HG02798 (cell line): Measurements from ENCODE around the gene RAD1.

Source experiments
- ATAC-seq: cut with Tn5 transposase; IDR thresholded peaks from one replicate; pipeline ENCODE4 v1.9.1; 2021; ENCODE audit warnings: mild to moderate bottlenecking; ENCODE audit not compliant: unreplicated experiment, poor library complexity

The RAD1 gene

GRCh38 chr5:34918025-34918424 is 2.7 kb upstream of the RAD1 start:
- ATAC-seq: no peak

- no peak for ATAC-seq
These were observed 1.2 kb upstream of the RAD1 start for GRCh38 chr5:34916518-34916917.

- peak; percentile 10 for ATAC-seq
These were observed 520 bp upstream of the RAD1 start for GRCh38 chr5:34915856-34916192.

- peak; percentile 8 for ATAC-seq
These were observed 599 bp downstream of the RAD1 start for GRCh38 chr5:34914671-34915138.

- ATAC-seq: no peak
These were observed 2.2 kb downstream of the RAD1 start for GRCh38 chr5:34913072-34913471.

GRCh38 chr5:34905564-34905963 is 9.7 kb downstream of the RAD1 start:
- no peak for ATAC-seq

GRCh38 chr5:34903260-34903659 is 12.0 kb downstream of the RAD1 start:
- ATAC-seq: no peak

- no peak for ATAC-seq
These were observed 14.7 kb downstream of the RAD1 start for GRCh38 chr5:34900652-34901051.

GRCh38 chr5:34899066-34899465 is 16.2 kb downstream of the RAD1 start:
- no peak for ATAC-seq

GRCh38 chr5:34898258-34898895 is 16.9 kb downstream of the RAD1 start:
- ATAC-seq: peak; percentile 87

- no peak for ATAC-seq
These were observed 17.7 kb downstream of the RAD1 start for GRCh38 chr5:34897646-34898045.

GRCh38 chr5:34895641-34896419 is 19.5 kb downstream of the RAD1 start:
- ATAC-seq: no peak

GRCh38 chr5:34894716-34895115 is 20.6 kb downstream of the RAD1 start:
- no peak for ATAC-seq

- no peak for ATAC-seq
These were observed 22.9 kb downstream of the RAD1 start for GRCh38 chr5:34892414-34892813.

GRCh38 chr5:34891981-34892380 is 23.3 kb downstream of the RAD1 start:
- no peak for ATAC-seq

GRCh38 chr5:34889394-34889793 is 25.9 kb downstream of the RAD1 start:
- no peak for ATAC-seq

GRCh38 chr5:34886392-34887119 is 28.7 kb downstream of the RAD1 start:
- no peak for ATAC-seq

- ATAC-seq: no peak
These were observed 34.1 kb downstream of the RAD1 start for GRCh38 chr5:34881246-34881645.

GRCh38 chr5:34876275-34876674 is 39.0 kb downstream of the RAD1 start:
- no peak for ATAC-seq

- no peak for ATAC-seq
These were observed 44.9 kb downstream of the RAD1 start for GRCh38 chr5:34870382-34870781.

GRCh38 chr5:34869256-34869655 is 46.0 kb downstream of the RAD1 start:
- ATAC-seq: no peak
